Measurements from ENCODE around the gene TMEM184B.
"Not testable (repeated sequence)": the region's sequence is repeated elsewhere in the genome, so short reads cannot be mapped to it uniquely, and the experiment has no call there.

TMEM184B gene

DNA sequence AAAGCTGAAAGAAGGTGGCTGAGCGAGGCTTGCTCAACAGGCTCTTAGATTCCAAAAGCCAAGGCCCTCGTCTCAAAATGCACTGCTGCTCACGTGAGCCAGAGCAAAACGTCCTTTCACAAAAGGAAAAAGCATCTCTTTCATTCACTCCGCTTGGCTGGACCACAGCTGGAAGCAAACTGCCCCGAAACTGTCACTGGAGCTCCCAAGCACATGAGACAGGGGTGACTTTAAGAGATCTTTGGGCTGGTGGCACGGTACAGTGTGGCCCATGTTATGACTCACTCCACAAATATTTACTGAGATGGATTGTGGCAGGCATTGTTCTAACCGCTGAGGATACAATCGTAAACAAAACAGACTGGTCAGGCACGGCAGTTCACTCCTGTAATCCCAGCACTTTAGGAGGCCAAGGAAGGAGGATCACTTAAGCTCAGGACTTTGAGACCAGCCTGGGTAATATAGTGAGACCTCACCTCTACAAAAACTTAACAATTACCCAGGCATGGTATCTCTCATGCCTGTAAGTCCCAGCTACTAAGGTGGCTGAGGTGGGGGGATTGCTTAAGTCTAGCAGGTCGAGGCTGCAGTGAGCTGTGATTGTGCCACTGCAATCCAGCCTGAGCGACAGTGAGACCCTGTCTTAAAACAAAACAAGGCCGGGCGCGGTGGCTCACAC, 94.7 kb downstream of the TMEM184B start:
- no peak for DNase-seq (ENCODE audit: low spot score)

GRCh38 chr22:38177571-38177925, 95.3 kb downstream of the TMEM184B start:
- not testable (repeated sequence) for DNase-seq (ENCODE audit: low spot score)

DNA sequence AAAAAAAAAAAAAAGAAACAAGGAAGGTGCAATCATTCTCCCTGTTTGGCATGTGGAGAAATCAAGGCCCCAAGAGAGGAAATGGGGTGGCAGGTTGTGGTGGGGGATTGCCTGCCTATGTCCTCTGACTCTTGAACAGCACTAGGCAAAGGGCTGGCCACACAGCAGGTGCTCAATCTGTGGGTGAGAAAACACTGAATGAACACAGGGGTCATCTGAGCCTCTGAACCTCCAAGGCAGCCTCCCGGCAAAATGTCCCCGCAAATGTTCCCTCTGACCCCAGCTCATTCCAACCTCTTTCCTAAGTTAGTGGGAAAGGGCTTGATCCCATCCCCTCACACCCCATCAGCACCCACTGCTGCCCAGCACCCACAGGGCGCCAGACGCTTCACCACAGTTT, 95.8 kb downstream of the TMEM184B start:
- no peak for DNase-seq (ENCODE audit: low spot score)

DNA sequence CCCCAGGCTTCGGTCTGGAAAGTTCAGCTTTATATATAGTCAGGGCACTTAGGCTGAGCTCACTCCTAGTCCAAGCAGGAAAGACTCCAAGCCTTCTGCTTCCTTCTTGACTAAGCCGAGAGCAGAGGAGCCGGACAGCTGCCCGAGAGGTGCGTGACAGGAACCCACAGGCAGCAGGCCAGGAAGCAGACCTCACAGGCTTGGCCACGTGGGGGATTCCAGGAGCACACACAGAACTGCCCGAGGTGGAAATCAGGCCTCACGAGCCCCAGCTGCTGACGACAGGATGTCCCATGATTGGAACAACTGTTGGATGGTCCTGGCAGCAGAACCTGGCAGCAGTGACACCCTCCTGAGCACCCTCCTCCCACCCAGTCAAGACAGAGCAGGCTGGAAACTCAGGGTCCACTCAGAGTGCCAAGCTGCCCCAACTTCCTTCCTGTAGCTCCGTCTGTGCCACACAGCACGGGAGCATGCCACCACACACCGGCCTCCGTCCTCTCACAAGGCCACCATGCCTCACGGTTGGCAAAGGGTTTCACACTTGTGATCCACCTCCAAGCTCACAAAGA, 96.6 kb downstream of the TMEM184B start:
- no peak for DNase-seq (ENCODE audit: low spot score)

GRCh38 chr22:38175206-38176118, 97.3 kb downstream of the TMEM184B start:
- no peak for DNase-seq (ENCODE audit: low spot score)

- DNase-seq (ENCODE audit: low spot score), result no peak
Observed at GRCh38 chr22:38174626-38175025, 98.2 kb downstream of the TMEM184B start.

DNA sequence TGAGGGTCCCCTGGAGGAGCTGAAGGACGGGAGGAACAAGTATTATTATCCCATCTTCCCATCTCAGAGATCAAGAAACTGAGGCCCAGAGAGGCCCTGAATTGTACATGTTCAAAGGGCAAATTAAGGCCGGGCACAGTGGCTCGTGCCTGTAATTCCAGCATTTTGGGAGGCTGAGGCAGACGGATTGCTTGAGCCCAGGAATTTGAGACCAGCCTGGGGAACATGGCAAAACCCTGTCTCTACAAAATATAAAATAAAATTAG, 99.2 kb downstream of the TMEM184B start:
- DNase-seq (ENCODE audit: low spot score), result no peak

DNA sequence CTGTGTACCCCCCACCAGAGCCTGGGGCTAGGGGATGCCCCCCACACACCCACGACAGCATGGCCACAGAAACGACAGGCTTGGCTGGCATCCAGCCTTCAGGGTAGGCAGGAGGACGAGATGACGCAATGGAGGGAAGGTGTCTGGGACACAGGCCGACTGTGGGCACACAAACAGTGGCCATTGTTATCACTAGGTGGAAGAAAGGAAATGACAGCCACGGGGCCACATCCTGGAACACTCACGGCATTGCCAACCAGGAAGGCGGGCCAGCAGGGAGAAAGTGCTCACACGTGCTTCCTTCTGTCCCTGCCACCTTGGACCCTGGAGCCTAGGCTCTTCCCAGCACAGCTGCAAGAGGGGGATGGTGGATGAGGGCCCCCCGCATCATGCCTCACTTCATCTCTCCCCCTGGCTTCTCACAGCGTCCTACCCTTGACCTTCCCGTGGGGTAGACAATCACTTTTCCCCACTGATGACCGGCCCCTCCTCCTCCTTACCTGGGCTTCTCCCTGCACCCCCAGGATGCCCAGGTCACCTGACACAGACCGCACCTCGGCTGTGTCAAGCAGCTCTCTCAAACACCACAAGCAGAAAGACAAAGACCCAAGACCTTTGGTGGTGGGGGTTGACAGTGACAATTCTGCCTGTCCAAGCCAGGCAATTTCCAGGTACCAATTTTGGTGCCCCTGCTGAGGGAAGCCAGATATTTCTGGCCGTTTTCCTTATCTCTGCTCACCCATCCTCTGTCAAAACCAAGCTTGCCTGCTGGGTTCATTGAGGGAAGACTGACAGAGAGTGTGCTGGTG, 99.8 kb downstream of the TMEM184B start:
- DNase-seq (ENCODE audit: low spot score), result no peak

GRCh38 chr22:38171927-38172831, 100.6 kb downstream of the TMEM184B start:
- DNase-seq (ENCODE audit: low spot score), result no peak

DNA sequence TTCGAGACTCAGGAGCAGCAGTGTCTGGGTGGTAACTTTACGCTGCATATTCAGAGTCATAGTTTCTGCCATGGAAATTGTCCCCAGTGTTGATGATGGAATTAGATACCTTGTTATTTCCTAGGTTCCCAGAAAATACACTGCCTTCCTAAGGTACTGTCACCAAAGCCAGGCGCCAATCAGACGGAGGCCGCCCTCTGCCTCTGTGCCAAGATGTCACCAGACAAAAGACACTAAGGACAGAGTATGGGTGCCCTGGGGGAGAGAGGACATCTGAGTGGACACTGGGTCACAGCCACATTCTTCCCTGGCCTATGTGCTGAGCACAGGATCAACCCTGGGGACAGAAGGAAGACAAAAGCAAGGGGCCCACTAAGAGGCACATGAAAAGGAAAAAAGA, 102.3 kb downstream of the TMEM184B start:
- no peak for DNase-seq (ENCODE audit: low spot score)

Measured in germinal center (tissue), 1 donor.